Brain microvascular endothelial cell (primary cell): Measurements from ENCODE around the gene CTR9.

ENCODE experiments used
- DNase-seq: peaks from one replicate; pipeline ENCODE4 v3.0.0-alpha.2; 2020
- H3K27ac ChIP-seq: fragments of 250-450 bp; sonication (Bioruptor Pico); 2 replicates; pipeline ENCODE4 v1.5.1; 2020; ENCODE audit warnings: mild to moderate bottlenecking, moderate library complexity
- H3K27me3 ChIP-seq: fragments of 250-450 bp; sonication (Bioruptor Pico); replicated peaks from 2 replicates; pipeline ENCODE4 v1.5.1; 2020; ENCODE audit warnings: mild to moderate bottlenecking
- H3K36me3 ChIP-seq: fragments of 250-450 bp; sonication (Bioruptor Pico); replicated peaks from 2 replicates; pipeline ENCODE4 v1.5.1; 2020; ENCODE audit warnings: mild to moderate bottlenecking
- H3K4me3 ChIP-seq: 2 replicates; pipeline ENCODE4 v1.5.1; 2011; ENCODE audit warnings: low read depth, mild to moderate bottlenecking, control low read depth, low read length, moderate library complexity
- CTCF ChIP-seq: IDR thresholded peaks from 2 replicates; pipeline ENCODE4 v1.5.1; 2011; ENCODE audit warnings: low read depth, mild to moderate bottlenecking, moderate library complexity, low read length, control low read depth, inconsistent platforms; ENCODE audit errors: missing control alignments
- in situ Hi-C: cut with HindIII; loops from 2 replicates; pipeline ENCODE4 v1.10.0; 2017; ENCODE audit warnings: low sequenced_read_pairs, low pct_ligation_motif_present

Gene CTR9

GRCh38 chr11:10764412-10764811 is 13.4 kb downstream of the CTR9 start:
- no peak for TF ChIP-seq CTCF
- peaks cover 51% of the 10 kb centered on the region for H3K36me3 ChIP-seq
- H3K27ac ChIP-seq: no peak overlapping the region
- no peak for DNase-seq
- no peak overlapping the region for H3K4me3 ChIP-seq
- in situ Hi-C loops: no loop called here
- no peaks in the 10 kb centered on the region for H3K27me3 ChIP-seq

GRCh38 chr11:10770626-10771254 is 19.7 kb downstream of the CTR9 start:
- Histone ChIP-seq H3K4me3 (no peak overlapping the region), H3K27ac (no peak overlapping the region), H3K36me3 (peaks cover 67% of the 10 kb centered on the region), H3K27me3 (no peaks in the 10 kb centered on the region)
- in situ Hi-C loops: no loop called here
- DNase-seq: peak; percentile 50
- peak; percentile 93 for TF ChIP-seq CTCF

GRCh38 chr11:10771457-10771856 is 20.4 kb downstream of the CTR9 start:
- no peak overlapping the region for H3K27ac ChIP-seq
- in situ Hi-C loops: no loop called here
- no peak for DNase-seq
- H3K4me3 ChIP-seq: no peak overlapping the region
- H3K36me3 ChIP-seq: peaks cover 67% of the 10 kb centered on the region
- H3K27me3 ChIP-seq: no peaks in the 10 kb centered on the region
- TF ChIP-seq CTCF: no peak

- in situ Hi-C loops: no loop called here
- TF ChIP-seq CTCF: no peak
- Histone ChIP-seq H3K4me3 (no peak overlapping the region), H3K27ac (no peak overlapping the region), H3K27me3 (no peaks in the 10 kb centered on the region), H3K36me3 (peaks cover 76% of the 10 kb centered on the region)
- DNase-seq: no peak
Observed at GRCh38 chr11:10774811-10775210, 23.8 kb downstream of the CTR9 start.

- Histone ChIP-seq H3K27ac (peak overlapping the region; percentile 95), H3K4me3 (no peak overlapping the region), H3K36me3 (peaks cover 56% of the 10 kb centered on the region), H3K27me3 (no peaks in the 10 kb centered on the region)
- TF ChIP-seq CTCF: no peak
- no peak for DNase-seq
- in situ Hi-C loops: no loop called here
Observed at GRCh38 chr11:10777393-10777793, 26.3 kb downstream of the CTR9 start.

GRCh38 chr11:10777806-10778205 is 26.8 kb downstream of the CTR9 start:
- no peak overlapping the region for H3K4me3 ChIP-seq
- DNase-seq: no peak
- in situ Hi-C loops: no loop called here
- H3K36me3 ChIP-seq: peaks cover 52% of the 10 kb centered on the region
- TF ChIP-seq CTCF: no peak
- no peaks in the 10 kb centered on the region for H3K27me3 ChIP-seq
- H3K27ac ChIP-seq: peak overlapping the region; percentile 95
